HG02870 (cell line): Measurements from ENCODE around the gene GRIK2.

Source experiments
- ATAC-seq: cut with Tn5 transposase; IDR thresholded peaks from one replicate; pipeline ENCODE4 v1.9.1; 2021; ENCODE audit warnings: mild to moderate bottlenecking, moderate library complexity; ENCODE audit not compliant: unreplicated experiment

Gene GRIK2

DNA sequence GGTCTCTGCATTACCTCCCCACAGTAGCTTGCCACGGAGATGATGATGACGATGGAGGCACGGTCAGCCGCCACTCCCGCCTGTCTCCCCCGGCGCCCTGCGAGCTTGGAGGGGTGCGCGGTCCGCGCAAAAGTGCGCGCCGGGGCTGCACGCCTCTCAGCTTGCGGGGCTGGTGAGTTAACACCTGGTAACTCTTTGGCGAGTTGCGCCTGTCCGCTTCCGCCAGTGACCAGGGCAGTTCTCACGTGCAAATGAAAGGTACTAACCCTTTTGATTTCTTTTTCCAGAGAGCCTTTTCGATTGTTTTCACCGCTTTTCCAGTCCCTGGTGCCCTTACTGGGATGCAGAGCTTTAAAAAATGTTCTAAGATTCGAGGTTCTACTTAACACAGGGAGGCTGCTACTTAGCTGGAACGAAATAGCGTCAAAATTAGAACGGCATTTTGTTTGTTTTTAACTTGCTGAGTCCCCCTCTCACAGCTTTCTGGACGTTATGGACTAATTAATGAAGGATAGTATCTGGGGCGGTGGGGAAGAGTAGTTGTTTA is 6.2 kb downstream of the GRIK2 start:
- ATAC-seq: no peak

DNA sequence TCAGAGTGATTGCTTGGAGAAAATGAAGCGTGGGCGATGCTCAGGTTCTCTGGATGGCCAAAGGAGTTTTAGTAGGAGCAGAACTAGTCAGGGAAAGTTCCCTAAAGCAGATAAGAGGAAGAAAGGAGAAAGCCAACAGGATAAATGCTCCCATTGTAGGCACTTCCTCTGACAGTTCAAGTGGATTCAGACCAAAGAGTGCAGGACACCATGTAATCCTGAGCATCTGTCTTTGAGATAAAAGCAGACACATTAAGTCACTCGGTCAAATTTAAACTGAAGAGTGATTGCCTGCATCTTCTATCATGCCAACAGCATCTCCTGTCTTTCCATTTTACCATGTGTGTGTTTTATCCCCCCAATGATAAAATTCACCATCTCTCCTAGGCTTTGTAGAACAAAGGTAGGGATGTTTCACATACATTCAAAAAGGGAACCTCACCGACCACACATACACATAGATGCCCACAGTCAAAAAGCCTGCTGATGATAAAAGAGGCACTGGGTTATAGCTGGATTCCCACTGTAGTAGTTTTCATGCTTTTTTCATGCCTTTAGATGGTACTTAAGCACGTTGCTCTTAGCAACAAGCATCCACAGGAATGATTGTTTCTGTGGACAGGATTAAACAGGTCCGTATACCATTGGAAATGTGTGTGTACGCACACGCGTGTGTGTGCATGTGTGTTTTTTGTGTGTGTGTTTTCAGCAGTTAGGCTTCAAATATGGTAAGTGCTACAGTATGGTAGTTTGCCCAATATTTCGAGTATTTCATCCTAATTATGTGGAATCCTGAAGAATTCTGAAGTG is 7.0 kb downstream of the GRIK2 start:
- no peak for ATAC-seq

DNA sequence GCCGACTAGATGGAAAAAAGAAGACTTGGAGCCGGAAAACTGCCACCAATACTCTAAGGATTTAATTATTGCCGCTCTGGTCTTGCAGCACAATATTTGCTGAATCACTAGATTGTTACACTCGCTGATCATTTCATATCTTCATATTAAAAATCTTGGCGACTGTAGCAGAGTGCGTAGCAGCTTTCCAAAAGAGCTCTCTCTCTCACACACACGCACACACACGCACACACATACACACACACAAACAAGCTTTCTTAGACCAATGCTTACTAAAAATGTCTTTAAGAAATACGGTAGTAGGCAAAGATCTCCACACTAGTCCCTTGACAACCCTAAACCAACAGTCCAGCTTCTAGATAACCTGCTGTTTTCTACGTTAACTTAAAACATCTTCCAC is 7.7 kb downstream of the GRIK2 start:
- ATAC-seq: no peak

DNA sequence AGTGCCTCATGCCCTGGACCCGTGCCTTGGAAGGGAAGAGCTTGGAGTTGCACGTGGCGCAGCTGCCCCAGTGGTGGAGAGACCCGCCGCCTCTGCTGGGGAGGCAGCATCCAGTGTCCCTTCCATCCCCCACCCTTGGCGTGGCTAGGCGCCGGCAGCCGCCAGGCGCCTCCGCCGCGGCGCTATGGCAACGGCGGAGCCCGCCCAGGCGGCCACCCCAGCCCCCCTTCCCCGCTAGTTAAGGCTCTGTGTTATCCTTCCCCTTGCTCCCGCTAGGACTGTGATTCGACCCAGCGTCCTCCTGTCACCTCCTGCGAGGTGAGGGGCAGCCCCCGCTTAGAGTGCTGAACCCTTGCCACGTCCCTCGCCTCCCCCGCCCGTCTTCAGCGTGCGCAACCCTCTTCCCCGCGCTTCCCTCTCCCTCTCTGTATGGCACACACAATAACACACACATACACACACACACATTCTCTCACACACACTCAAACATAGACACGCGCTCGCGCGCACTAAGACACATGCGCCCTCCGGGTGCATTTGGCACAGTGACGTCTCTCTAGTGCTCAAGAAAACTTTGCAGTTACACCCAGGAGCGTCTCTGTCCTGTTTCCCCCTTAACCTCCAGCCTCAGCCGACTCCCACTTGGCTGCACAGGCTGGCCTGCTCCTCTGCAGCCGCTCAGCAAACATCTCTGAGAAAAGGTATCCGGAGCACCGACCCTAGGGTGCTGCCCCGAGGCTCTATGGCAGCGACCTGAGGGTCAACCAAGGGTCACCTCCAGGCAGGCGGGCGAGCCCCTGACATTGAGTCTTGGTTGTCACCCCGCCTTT is 8.5 kb downstream of the GRIK2 start:
- ATAC-seq: no peak

DNA sequence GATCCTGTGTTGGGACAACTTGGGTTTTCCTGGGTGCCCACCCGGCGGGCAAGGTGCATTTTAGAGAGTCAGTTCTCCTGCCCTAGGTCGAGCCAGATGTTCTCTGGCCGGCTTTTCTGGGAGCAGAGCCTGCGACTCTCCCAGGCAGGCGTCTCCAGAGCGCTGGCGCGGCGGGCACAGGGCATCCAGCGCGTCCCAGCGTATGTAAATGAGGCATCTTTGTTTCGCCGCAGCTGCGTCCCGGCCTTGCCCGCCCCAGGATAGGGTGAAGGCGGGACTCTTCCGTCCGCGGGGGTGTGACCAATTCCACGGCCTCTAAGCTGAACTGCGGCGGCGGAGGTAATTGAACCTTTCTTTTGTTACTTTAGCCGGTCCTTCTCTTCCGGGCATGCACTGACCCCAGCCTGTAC is 9.1 kb downstream of the GRIK2 start:
- no peak for ATAC-seq

DNA sequence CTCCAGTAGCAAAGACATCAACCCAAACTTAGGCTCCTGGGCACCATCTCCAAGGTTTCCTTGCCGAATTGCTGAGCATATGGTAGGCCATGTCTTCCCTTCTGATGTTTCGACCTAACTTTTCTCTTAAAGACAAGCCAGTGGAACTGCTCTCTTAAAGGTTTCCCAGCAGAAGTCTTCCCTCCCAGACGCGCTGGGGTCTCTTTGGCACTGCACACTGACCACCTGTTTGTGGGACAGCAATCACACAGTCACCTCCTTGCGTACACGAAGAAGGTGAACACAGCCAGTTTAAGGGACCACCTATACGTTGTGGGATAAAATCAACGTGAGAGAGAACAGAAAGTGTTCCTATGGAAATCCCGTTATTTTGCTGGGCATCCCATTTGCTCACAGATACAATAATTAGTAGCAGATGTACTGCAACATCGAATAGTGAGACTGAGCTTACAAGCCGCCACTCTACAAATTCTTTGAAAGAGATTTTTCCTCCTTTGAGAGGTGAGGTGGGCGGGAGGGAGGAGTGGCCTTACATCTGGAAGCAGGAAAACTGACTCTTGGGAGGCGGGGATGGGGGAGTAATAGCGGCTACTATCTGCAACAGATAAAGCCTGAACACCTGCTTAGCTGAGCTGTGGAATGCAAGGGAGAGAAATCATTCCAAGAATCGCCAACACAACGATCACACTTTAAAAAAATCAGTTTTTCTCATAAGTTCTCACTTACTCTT is 9.9 kb downstream of the GRIK2 start:
- no peak for ATAC-seq

DNA sequence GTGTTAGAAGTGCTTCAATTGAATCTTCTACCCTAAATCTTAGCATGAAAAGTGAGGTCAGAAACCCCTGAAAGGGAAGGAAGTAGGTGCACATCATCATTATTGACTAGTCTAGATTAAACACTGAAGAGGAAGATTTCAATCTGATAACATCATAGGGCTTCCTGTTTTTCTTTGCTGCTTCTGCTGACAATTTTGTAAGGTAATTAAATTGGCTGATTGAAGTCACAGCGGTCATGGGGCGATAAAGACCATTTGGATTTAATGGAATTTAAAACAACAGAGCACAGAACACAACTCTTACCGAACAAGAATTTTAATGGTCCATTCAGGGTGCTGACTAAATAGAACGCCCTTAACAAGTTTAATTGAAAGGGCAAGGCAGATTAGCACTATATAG is 11.3 kb downstream of the GRIK2 start:
- ATAC-seq: no peak

DNA sequence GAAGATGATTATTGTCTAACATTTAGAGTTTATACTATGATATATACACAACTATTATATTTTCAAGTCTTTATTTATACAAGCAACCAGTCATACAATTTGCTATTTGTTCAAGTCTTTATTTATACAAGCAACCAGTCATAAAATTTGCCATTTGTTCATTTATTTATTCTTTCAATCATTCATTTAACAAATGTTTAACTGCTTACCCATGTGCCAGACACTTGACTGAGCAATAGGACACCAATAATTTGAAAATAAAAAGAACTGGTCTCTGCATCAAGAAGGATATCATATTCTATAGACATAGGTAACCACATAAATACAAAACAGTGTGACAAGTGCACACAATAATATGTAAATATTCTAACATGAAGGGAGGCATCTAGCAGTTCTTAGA is 20.3 kb downstream of the GRIK2 start:
- ATAC-seq: no peak

DNA sequence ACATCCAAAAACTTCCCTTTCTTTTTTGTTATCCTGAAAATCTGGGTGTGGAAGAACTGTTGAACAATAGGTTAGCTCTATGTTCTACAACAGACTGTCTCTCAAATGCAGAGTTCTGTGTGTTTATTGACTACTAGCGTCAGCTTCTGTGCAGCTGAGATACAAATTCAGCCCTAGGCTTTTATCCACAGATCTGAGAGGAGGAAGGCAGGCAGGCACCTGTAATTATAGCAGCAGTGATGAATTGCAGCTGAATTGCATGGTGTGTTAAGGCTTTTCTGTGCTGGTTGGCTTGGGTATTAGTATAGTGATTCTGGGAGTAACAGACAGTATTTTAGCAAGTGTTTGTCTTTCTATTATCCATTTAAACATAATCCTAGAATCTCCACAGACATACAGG is 24.4 kb downstream of the GRIK2 start:
- no peak for ATAC-seq

DNA sequence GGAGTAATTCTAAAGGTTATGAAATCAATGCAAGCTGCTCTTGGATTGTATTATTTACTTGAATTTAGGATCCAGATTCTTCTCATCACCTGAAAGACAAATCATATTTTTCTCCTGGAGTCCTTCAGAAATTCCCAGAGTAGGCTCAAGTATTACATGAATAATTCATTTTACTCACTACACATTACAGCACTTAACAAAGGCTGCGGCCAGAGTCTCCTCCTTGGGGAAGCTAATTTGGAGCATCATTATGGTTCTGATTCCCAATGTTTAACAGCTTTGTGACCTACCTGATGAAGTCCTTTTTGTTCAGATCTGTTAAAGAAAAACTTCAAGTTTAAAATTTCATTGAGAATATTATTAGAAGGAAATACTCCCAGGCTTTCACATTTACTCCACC is 28.7 kb downstream of the GRIK2 start:
- no peak for ATAC-seq

DNA sequence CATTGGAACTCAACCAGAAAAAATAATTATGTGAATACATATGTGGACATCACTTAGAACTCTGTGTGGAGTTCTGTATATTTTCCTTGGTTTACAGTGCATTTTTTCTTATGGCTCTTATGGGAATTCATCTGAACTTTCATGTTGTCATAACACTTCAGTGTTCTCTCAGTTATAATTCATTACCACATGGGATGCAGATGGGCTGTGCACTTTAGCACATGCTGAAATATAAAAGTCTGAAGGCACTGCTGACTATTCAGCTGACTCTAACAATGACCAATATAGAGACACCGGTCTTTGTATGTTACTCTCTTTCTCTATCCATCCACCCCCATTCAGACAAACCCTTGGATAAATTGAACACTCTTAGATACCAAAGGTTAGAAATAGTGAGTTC is 29.3 kb downstream of the GRIK2 start:
- no peak for ATAC-seq

DNA sequence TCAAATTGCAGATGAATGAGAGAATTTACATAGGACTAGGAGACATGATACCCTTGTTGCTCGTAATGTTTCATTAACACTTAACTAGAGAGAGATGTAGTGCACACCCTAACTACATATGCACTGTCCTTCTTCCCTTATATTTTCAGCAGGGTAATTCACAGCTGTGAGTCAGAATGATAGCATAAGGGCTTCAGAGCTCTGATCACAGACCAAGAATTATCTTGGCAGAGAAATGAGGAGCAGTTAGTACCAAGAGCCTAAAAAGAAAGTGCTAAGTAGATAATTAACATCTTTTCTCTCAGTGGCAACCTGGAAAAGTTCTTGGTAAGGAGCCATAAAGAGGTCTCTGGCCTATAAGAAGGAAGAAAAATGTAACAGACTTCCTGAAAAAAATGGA is 35.8 kb downstream of the GRIK2 start:
- ATAC-seq: no peak

DNA sequence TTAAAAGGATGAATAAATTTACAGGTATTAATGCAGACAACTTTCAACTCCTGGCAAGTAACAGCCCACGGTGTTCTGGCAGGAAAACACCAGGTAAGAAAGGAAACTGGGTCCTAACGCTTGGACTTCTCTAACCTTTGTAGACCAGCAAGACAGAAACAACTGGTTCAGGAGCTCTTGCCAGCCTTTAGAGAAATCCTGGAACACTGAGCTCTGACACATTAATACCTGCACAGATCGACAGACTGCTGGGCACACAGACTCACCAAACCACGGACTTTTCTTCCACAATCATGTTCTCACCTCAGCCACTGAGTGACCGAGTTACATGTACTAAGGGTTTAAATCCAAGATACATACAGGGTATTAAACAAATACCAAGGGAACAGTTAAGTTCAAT is 36.3 kb downstream of the GRIK2 start:
- ATAC-seq: no peak

DNA sequence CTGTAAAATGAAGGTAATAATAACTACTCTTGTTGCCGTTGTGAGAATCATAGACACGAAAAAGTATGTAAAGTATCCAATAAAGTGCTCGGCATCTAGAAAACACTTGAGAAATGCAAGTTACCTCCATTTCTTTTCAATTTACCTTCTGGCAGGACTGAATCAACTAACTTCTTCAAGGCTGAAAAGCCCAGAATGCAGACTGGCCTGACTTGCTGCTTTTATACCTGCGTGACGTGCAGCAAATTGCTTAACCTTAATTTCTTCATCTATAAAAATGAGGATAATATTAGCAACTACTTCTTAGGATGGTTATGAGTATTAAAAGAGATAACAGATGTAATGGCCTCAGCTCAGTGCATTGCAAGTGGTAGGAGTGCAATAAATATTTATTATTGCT is 39.6 kb downstream of the GRIK2 start:
- ATAC-seq: no peak

DNA sequence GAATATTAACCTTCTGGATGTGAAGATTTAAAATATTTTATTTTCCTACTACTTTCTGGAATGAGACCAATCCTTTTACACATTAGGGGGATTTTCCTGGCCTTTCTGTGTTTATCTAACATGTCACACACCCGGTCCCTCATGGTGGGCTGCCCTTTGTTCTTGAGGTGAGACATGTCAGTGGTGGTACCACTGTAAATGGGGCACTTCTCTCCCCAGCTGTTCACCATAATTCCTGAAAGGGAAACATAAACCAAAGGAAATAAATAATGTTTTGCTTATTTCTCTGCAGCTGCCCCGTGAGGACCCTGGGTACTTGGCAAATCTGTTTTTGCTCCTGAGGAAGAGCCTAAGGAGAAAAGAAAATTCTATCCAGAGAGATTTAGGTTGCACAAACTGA is 41.1 kb downstream of the GRIK2 start:
- ATAC-seq: no peak

DNA sequence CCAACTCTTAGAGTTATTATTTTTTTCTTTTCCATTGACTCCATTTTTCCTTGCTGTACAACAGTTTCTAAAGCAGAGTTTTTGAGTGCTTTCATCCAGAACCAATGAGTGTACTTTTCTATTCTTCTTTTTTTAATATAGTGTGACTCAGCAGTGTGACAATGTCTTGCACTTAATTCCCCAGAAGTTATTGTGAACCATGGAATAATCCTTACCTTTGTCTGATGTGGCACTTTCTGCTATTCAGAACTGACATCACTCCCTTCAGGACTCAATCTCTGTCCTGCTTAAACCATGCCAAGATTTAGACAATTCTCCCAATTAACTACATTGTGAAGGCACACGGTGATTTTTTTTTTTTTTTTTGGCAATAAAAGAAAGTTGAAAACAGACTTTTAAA is 41.5 kb downstream of the GRIK2 start:
- ATAC-seq: no peak

DNA sequence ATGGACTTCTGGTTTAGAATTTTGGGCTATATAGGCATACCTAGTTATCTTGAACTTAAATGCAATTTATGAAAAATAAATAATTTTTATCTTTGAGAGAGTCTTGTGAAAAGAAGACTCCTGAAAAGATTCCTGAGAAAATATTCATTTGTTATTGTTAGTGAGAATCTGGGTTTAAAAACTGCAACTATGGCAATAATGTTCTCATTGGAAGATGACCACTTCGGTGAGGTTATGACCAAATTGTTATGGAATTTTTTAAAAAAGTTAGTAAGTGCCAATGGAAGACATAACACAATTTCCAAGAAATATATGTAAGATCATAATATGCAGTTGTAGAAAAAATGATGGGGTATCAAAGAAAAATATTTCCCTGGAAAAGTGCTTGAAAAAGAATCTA is 46.3 kb downstream of the GRIK2 start:
- no peak for ATAC-seq

DNA sequence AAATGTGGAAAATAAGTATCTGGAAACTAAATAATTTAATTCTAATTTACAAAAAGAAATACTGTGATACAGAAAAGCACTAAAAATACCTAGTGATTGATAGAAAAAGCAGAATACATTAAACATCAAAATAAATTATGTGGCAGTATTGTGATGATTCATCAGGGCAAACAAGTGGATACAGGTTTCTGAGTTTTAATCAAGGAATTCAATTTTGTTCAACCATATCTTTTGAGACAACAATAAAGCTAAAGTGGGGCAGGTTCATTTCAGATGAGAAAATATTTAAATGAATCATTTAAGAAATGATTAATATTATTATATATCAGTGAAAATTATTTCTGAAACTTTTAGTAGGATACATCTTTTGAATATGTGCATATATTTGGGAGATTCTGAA is 49.8 kb downstream of the GRIK2 start:
- no peak for ATAC-seq

DNA sequence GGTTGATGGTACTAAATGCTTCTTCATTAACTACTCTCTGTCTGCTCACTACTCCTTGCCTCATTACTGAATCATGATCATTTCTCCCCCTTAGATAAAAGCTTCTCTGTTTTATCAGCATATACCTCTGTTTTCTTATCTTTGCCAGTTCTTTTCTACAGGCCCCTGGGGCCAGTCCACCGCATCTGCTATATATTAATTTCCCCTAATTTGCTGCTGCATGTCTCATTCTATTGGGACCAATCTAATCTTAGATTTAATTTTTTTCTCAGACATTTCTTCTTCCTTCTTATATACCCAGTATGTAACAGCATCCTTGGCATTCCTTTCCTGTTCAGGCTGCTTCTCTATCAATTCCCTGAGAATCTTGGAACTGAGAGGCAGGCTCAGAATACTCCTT is 51.2 kb downstream of the GRIK2 start:
- ATAC-seq: no peak

DNA sequence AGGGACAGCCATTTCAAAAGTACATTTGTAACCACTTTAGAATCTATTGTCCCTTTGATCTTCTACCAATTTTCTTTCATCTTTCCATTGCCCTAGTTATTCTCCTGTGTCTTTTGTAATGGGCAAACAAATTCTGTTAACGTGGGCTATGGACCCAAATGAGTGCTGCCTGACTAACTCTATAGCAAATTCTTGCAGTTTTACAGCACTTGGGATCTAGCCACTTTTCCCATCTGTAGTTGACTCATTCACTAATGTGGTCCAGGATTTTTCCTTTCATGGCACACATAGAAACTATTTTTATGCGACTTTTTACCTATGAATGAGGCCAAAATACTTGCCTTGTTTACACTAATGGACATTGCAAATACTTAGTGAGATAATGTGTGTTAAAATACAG is 52.0 kb downstream of the GRIK2 start:
- ATAC-seq: no peak

DNA sequence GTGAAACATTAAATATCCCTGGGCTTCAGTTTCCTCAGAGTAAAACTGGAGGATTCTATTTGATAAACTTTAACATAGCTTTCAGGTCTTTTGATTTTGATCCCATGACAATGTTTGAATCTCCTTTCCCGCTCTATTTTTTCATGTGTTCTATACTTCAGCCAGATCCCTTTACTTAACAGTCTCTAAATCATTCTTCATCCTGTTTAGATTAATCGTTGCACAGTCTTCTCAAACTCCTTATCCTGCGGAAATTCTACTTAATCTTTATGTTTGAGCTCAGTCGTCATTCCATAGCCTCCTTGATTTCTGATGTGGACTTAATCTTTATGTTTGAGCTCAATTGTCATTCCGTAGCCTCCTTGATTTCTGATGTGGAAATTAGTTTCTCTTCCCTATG is 57.4 kb downstream of the GRIK2 start:
- ATAC-seq: no peak
